GM18505 (cell line): Measurements from ENCODE around the gene UEVLD.

Experiments used
- ATAC-seq: cut with Tn5 transposase; IDR thresholded peaks from one replicate; pipeline ENCODE4 v1.9.1; 2021; ENCODE audit not compliant: unreplicated experiment
- POLR2A ChIP-seq: IDR thresholded peaks from 4 replicates; pipeline ENCODE4 v1.6.1; 2011; ENCODE audit warnings: borderline replicate concordance; ENCODE audit not compliant: insufficient read depth, insufficient read length; ENCODE audit errors: extremely low read depth

Gene UEVLD

GRCh38 chr11:18563090-18563730, 25.3 kb downstream of the UEVLD start:
- TF ChIP-seq POLR2A = no peak
- no peak for ATAC-seq

- ATAC-seq = no peak
- no peak for TF ChIP-seq POLR2A
Observed at GRCh38 chr11:18548001-18548400, 40.5 kb downstream of the UEVLD start.

DNA sequence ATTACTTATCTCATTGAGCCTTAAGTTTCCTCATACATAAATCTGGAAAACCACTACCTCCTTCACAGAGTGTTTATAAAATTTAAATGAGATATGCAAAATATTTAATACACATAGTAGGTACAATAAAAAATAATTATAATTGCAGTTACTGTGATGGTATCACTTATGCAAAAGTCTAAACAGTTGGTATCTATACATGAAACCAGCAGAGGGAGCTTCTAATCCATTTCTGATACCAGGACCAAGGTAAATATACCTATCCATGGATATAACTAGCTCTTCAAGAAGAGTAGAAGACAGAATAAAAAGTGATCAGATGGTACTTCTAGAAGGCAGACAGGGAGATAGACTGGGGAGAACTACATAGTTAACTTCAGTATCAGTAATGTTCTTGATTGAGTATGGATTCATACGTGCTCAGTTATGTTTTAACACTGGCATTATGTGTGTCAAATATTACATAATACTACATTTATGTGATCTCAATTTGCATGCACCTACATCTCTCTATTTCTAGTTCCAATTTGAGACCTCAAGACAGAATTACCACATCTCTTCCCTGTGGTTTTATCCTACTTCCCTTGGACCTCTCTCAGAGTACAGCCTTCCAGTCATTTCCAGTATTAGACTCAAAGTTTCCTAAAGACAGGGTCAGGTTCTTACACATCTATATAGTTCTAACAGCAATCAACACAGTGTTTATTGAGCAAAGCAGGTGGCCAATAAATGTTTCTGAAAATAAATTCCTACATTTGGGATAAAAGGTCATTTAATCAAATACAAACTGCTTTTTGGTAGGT, 48.1 kb downstream of the UEVLD start:
- no peak for ATAC-seq
- TF ChIP-seq POLR2A = no peak

DNA sequence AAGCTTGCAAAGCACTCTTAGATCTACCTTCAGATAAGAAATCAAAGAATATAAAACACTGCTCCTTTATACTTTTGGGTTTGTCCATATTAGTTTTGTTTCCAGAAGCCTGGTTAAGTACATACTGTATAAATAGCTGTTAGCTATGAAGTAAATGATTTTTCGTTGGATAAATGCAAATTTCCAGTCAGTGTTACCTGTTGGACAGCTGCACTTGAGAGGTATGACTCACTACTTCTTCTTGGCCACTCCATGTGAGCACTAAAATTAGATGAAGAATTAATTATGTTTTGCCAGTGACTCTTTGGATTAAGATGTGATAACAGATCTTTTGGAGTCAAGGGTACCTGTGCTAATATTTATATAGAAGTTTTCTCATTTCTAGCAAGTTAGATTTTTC, 52.3 kb downstream of the UEVLD start:
- ATAC-seq = no peak
- TF ChIP-seq POLR2A = no peak

- no peak for TF ChIP-seq POLR2A
- no peak for ATAC-seq
Observed at GRCh38 chr11:18534245-18534644, 54.3 kb downstream of the UEVLD start.

DNA sequence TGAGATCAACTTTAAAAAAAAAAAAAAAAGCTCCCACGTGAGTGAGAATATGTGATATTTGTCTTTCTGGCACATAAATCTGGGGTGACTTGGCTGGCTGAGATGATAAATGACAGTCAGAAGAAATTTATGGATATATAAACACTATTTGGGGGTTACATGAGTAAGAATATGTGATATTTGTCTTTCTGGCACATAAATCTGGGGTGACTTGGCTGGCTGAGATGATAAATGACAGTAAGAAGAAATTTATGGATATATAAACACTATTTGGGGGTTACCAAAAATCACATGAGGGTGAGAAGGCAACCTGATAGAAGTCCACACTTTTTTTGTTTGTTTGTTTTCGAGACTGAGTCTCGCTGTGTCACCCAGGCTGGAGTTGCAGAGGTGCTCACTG, 55.2 kb downstream of the UEVLD start:
- no peak for TF ChIP-seq POLR2A
- ATAC-seq = no peak

DNA sequence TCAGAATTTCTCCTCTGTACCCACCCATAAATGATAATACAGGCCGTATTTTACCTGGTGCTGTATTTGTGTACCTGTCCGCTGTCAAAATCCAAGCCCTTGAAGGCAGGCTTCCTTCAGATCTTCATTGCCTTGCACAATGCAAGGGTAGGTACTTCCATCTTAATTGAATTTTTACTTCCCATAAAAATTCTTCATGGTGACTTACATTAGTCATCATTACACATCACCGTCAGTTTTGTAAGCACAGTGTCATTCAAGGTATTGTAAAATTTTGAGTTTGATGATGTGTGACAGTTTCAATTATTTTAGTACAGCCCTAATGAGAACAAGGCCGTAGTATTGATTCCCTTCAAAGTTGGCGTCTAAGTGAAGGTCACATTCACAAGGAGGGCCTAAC, 61.0 kb downstream of the UEVLD start:
- no peak for ATAC-seq
- TF ChIP-seq POLR2A = no peak

GRCh38 chr11:18526521-18527296, 61.8 kb downstream of the UEVLD start, which contains the start of gene TSG101:
Gene TSG101, minus strand, starts transcription at chr11:18526942. Its CDS starts 126 bp downstream, at chr11:18526816.
- ATAC-seq = peak; percentile 93
- peak; percentile 90 for TF ChIP-seq POLR2A

GRCh38 chr11:18526130-18526520, 62.4 kb downstream of the UEVLD start:
- ATAC-seq = no peak
- no peak for TF ChIP-seq POLR2A

DNA sequence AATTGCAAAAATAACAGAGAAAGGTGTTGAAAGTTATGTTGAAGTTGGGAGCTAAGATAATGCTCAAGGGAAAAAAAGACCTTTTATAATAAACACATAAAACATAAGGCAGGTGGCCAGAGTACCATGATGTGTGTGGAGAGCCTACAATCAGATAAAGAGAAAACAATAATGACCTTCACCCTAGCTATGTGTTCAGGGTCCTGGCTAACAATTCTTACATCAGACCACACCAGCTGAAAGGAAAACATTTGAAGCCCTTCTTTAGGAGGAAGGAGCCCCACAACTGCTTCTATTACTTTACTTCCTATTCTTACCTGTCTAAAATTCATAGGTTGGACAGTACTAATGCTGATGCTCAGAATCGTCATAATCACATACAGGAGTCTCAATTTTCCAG, 64.3 kb downstream of the UEVLD start:
- TF ChIP-seq POLR2A = no peak
- ATAC-seq = no peak

GRCh38 chr11:18523084-18523483, 65.5 kb downstream of the UEVLD start:
- no peak for TF ChIP-seq POLR2A
- no peak for ATAC-seq

DNA sequence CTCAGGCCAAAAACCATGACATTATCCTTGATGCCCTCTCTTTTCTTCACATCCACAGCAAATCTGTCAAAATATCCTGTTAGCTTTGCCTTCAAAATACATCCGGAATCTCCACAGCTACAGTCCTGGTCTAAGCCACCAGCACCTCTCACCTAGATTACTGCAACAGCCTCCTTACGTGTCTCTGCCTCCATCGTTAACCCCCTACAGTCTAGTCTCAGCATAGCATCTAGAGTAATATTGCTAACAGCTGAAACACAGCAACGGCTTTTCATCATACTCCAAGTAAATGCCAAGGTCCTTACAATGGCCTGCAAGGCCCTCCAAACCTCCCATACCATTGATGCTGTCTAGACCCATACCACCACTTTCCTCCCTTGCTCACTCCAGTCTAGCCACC, 66.1 kb downstream of the UEVLD start:
- TF ChIP-seq POLR2A = no peak
- no peak for ATAC-seq

DNA sequence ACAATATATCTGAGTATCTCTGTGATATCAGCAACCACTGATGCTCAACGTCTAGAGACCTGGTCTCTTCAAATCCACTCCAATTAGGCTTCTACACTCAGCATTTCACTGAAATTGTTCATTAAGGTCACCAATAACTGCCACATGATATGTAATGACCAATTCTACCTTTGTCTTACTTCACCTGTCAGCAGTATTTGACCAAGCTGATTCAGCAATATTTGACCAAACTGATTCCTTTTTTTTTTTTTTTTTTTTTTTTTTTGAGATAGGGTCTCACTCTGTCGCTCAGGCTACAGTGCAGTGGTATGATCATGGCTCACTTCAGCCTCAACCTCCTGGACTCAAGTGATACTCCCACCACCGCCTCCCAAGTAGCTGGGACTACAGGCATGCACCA, 67.4 kb downstream of the UEVLD start:
- ATAC-seq = no peak
- TF ChIP-seq POLR2A = no peak

- no peak for ATAC-seq
Observed at GRCh38 chr11:18502352-18502751, 86.2 kb downstream of the UEVLD start.

DNA sequence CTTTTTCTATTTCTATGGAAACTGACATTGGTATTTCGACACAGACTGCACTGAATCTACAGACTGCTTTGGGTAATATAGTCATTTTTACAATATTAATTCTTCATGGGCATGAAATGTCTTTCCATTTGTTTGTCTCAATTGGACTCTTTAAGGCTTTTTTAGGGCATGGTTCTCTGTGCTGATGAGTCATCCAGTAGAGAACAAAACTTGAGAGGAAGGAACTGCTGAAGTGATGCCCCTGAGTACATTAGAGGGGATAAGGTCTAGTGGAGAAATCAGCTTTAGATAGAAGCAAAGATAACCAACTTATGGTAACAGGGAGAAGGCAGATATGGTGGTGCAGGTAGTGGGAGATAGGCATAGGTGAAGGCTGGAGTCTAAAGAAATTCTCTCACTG, 86.9 kb downstream of the UEVLD start:
- no peak for ATAC-seq
- TF ChIP-seq POLR2A = no peak

More at GRCh38 chr11:18502352-18502751, 86.2 kb downstream of the UEVLD start:
- TF ChIP-seq POLR2A = no peak
